DND-41 (cell line): Measurements from ENCODE around the gene CENPA.

Experiments used
- ATAC-seq: fragments of 200-7000 bp; cut with Tn5 transposase; 3 replicates; pipeline ENCODE4 v1.9.1; 2021; ENCODE audit warnings: low read depth; ENCODE audit not compliant: insufficient read depth
- DNase-seq: peaks from one replicate; pipeline ENCODE4 v3.0.0-alpha.2; 2020
- H2AFZ ChIP-seq: 2 replicates; pipeline ENCODE4 v1.6.0; 2012; ENCODE audit warnings: low read depth, low read length
- H3K27ac ChIP-seq: 2 replicates; pipeline ENCODE4 v1.5.1; 2012; ENCODE audit warnings: low read length, inconsistent platforms
- H3K27me3 ChIP-seq: fragments of 200-600 bp; sonication (generic); 2 replicates; pipeline ENCODE4 v1.6.0; 2012; ENCODE audit warnings: low read length, mild to moderate bottlenecking, inconsistent platforms; ENCODE audit not compliant: insufficient read depth, poor library complexity
- H3K36me3 ChIP-seq: 2 replicates; pipeline ENCODE4 v1.5.1; 2012; ENCODE audit warnings: low read length, inconsistent platforms; ENCODE audit not compliant: insufficient read depth
- H3K4me1 ChIP-seq: 2 replicates; pipeline ENCODE4 v1.5.1; 2012; ENCODE audit warnings: mild to moderate bottlenecking, low read length; ENCODE audit not compliant: insufficient read depth
- H3K4me2 ChIP-seq: 2 replicates; pipeline ENCODE4 v1.6.0; 2012; ENCODE audit warnings: mild to moderate bottlenecking, moderate library complexity, low read length, inconsistent platforms; ENCODE audit not compliant: insufficient read depth
- H3K4me3 ChIP-seq, 2 experiments: fragments of 200-600 bp in 1 of 2; shearing (Covaris generic) in 1 of 2; 2 replicates each; pipeline ENCODE4 v1.5.1; 2012 to 2016; ENCODE audit warnings: inconsistent platforms in 2 of 2, low read length in 2 of 2, mild to moderate bottlenecking in 2 of 2, low read depth in 1 of 2, moderate library complexity in 1 of 2
- H3K79me2 ChIP-seq: 2 replicates; pipeline ENCODE4 v1.6.0; 2012; ENCODE audit warnings: low read length, inconsistent platforms; ENCODE audit not compliant: insufficient read depth
- H3K9ac ChIP-seq: 2 replicates; pipeline ENCODE4 v1.6.0; 2012; ENCODE audit warnings: low read depth, mild to moderate bottlenecking, inconsistent platforms, low read length, moderate library complexity
- H3K9me3 ChIP-seq: 2 replicates; pipeline ENCODE4 v1.5.1; 2012; ENCODE audit warnings: low read length, moderate library complexity, mild to moderate bottlenecking, inconsistent platforms; ENCODE audit not compliant: insufficient read depth, severe bottlenecking
- H4K20me1 ChIP-seq: 2 replicates; pipeline ENCODE4 v1.6.0; 2012; ENCODE audit warnings: low read length; ENCODE audit not compliant: insufficient read depth
- CTCF ChIP-seq: IDR thresholded peaks from 2 replicates; pipeline ENCODE4 v1.5.1; 2012; ENCODE audit warnings: borderline replicate concordance, low read length, moderate library complexity, mild to moderate bottlenecking; ENCODE audit not compliant: poor library complexity, severe bottlenecking; ENCODE audit errors: extremely low read depth
- EZH2 ChIP-seq: IDR thresholded peaks from 3 replicates; pipeline ENCODE4 v1.6.1; 2012; ENCODE audit warnings: borderline replicate concordance, low read depth, mild to moderate bottlenecking, moderate library complexity, low read length, inconsistent platforms; ENCODE audit not compliant: severe bottlenecking

CENPA gene

DNA sequence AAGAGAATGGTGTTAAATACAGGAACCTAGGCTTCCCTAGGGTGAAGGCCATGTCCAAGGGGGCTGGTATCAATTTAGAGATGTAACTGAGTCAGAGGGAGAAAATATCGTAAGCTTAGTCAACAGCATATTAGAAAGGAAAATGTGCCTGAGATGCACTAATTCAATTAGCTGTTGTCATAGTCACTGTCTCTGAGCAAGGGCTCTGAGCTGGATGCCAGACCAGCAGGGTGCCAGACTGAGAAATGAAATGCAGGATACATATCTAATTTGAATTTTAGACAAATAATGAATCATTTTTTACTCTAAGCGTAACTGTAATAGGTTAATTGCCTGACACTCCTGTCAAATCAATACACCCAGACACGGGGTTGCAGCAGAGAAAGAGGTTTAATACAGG is 33.2 kb upstream of the CENPA start:
- H3K9me3 ChIP-seq, result no peaks in the 10 kb centered on the region
- H3K4me2 ChIP-seq, result no peak overlapping the region
- H2AFZ ChIP-seq, result no peak overlapping the region
- H3K4me1 ChIP-seq, result no peaks in the 10 kb centered on the region
- TF ChIP-seq CTCF (no peak), EZH2 (no peak)
- ATAC-seq, result no peak
- no peaks in the 10 kb centered on the region for H3K36me3 ChIP-seq
- H3K27ac ChIP-seq, result no peak overlapping the region
- H3K9ac ChIP-seq, result no peak overlapping the region
- no peak for DNase-seq
- H3K27me3 ChIP-seq, result peaks cover 10% of the 10 kb centered on the region
- no peaks in the 10 kb centered on the region for H3K79me2 ChIP-seq
- H3K4me3 ChIP-seq, result no peak overlapping the region
- H4K20me1 ChIP-seq, result no peaks in the 10 kb centered on the region

- no peak overlapping the region for H2AFZ ChIP-seq
- no peak overlapping the region for H3K4me2 ChIP-seq
- DNase-seq, result no peak
These were observed 31.3 kb upstream of the CENPA start for GRCh38 chr2:26754539-26754938.

GRCh38 chr2:26754972-26755670 is 30.7 kb upstream of the CENPA start:
- H3K4me1 ChIP-seq, result no peaks in the 10 kb centered on the region
- no peak for TF ChIP-seq EZH2
- no peak for TF ChIP-seq CTCF

More at GRCh38 chr2:26754539-26754938, 31.3 kb upstream of the CENPA start:
- no peaks in the 10 kb centered on the region for H4K20me1 ChIP-seq
- H3K4me3 ChIP-seq, result no peak overlapping the region
- H3K9me3 ChIP-seq, result no peaks in the 10 kb centered on the region
- H3K27me3 ChIP-seq, result peaks cover 10% of the 10 kb centered on the region
- no peak for TF ChIP-seq CTCF
- no peak for TF ChIP-seq EZH2
- H3K9ac ChIP-seq, result no peak overlapping the region
- H3K4me1 ChIP-seq, result no peaks in the 10 kb centered on the region
- H3K36me3 ChIP-seq, result no peaks in the 10 kb centered on the region
- H3K79me2 ChIP-seq, result no peaks in the 10 kb centered on the region
- H3K27ac ChIP-seq, result no peak overlapping the region
- no peak for ATAC-seq

GRCh38 chr2:26756337-26756736 is 29.5 kb upstream of the CENPA start:
- H3K4me3 ChIP-seq, result no peak overlapping the region
- no peak for TF ChIP-seq EZH2
- no peak for TF ChIP-seq CTCF
- no peak overlapping the region for H2AFZ ChIP-seq
- H3K9me3 ChIP-seq, result no peaks in the 10 kb centered on the region
- H3K79me2 ChIP-seq, result no peaks in the 10 kb centered on the region
- H3K27me3 ChIP-seq, result peaks cover 10% of the 10 kb centered on the region
- no peak overlapping the region for H3K4me2 ChIP-seq
- H3K36me3 ChIP-seq, result no peaks in the 10 kb centered on the region
- no peaks in the 10 kb centered on the region for H4K20me1 ChIP-seq
- no peak overlapping the region for H3K27ac ChIP-seq
- DNase-seq (no peak), ATAC-seq (no peak)
- H3K9ac ChIP-seq, result no peak overlapping the region
- H3K4me1 ChIP-seq, result no peaks in the 10 kb centered on the region

More at GRCh38 chr2:26754972-26755670, 30.7 kb upstream of the CENPA start:
- H3K4me3 ChIP-seq, result no peak overlapping the region
- no peaks in the 10 kb centered on the region for H3K79me2 ChIP-seq
- ATAC-seq (no peak), DNase-seq (no peak)
- no peak overlapping the region for H3K9ac ChIP-seq
- no peak overlapping the region for H2AFZ ChIP-seq
- H3K27ac ChIP-seq, result no peak overlapping the region
- H3K4me2 ChIP-seq, result no peak overlapping the region
- H3K9me3 ChIP-seq, result no peaks in the 10 kb centered on the region
- no peaks in the 10 kb centered on the region for H4K20me1 ChIP-seq
- no peaks in the 10 kb centered on the region for H3K36me3 ChIP-seq
- H3K27me3 ChIP-seq, result peaks cover 10% of the 10 kb centered on the region
